Activated T-cell treated with anti-CD3 and anti-CD28 coated beads for 1 hour (primary cell): ENCODE results near the gene C5orf58.

Source experiments
- DNase-seq: peaks from one replicate; pipeline ENCODE4 v3.0.0-alpha.2; 2020; ENCODE audit warnings: low read depth

Gene C5orf58

DNA sequence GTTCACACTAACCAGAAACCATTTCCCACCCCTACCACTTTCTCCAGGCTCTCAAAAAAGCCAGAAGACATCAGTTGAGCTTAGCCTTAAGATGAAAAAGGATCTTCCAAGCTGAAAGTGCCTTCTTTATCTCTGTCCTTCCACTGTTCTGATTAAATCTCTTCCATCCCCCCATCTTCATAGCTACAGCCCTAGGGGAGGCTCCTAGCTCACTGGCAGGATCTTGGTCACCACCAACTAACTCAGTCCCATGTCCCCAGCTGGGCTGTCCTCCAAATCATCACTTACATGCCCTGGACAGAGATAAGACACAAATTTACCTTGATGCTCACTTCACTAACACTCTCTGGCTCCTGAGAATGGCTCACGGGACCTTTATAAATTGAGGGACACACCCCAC, 50.5 kb downstream of the C5orf58 start:
- no peak for DNase-seq

DNA sequence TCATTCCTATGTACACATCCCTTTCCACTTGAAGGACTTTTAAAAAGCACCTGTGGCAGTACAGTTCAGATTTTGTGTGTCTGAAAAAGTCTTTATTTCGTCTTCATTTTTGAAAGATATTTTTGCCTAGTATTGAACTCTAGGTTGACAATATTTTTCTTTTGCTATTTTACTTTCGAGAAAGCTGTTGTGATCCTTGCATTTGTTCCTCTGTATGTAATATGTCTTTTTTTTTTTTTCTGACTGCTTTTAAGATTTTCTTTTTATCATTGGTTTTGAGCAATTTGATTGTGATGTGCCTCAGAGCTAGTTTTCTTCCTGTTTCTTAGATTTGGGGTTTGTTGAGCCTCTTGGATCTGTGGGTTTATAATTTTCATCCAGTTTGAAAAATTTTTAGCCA, 51.4 kb downstream of the C5orf58 start:
- no peak for DNase-seq

DNA sequence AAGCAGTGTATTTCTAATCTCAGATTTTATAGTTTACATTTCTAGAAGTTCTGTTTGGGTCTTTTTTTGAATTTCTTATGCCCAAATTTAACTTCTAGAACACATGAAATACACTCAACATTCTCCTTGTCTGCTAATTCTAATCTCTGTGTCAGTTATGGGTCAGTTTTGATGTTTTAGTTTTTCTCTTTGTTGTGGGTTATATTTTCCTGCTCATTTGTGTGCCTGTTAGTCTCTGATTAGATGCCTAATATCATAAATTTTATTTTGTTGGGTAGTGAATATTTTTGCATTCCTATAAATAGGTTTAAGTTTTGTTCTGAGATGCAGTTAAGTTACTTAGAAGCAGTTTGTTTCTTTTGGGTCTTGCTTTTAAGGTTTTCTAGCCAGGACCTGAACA, 52.4 kb downstream of the C5orf58 start:
- DNase-seq: no peak

DNA sequence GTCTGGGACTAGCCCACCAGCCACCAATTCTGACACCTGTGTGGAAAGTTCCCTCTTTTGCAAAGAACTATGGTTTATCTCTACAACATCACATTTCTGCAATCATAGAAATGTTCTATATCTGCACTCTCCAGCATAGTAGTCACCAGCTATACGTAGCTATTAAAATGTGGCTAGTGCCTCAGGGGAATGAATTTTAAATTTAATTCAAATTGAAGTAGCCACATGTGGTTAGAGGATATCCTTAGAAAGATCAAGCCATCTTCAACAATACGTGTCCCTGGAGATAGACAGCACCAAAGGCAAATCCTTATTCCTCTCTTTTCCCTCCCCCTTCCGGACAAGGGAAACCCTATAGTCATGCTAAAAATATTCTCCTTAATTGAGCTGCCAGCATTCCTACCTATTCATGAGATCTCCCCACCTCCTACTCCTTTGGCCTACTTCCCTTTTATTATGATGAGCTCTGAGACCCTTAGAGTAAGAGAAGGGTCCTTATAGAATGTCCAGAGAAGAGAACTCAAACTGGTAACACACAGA, 53.7 kb downstream of the C5orf58 start:
- no peak for DNase-seq

DNA sequence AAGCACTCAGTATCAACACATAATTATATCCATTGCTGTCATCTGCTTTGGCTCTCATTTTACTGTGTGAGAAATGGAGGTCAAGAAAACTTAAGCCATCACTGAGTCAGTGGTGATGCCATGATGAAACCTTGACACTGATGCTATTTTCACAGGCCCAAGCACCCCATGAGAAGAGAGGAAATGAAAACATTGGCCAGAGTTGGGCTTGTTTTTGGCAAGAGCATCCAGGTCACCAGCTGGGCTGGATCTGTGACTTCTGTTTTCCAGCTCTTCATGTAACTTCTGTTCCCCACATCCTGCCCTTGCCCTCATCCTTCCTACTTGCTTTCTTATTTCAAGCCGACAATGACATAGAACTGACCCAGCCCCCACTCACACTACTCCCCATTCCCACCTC, 54.7 kb downstream of the C5orf58 start:
- no peak for DNase-seq

DNA sequence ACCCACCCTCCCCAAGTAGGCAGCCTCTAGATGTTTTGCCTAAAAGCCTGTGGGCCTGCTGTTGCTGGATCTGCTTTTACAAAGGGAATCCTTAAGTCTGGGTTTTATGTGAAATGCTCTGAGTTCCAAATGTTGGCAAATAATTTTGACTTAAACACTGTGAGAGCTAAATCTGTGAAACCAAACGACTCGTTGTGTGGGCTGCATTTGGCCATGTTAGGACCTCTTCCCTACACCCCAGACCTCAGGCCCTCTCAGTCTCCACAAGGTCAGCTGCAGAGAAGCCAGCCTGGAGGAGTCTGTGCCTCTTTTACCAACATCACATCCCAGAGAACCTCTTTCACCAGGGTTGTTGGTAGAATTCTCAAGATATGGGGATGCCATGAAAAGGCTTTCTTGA, 55.4 kb downstream of the C5orf58 start:
- no peak for DNase-seq

DNA sequence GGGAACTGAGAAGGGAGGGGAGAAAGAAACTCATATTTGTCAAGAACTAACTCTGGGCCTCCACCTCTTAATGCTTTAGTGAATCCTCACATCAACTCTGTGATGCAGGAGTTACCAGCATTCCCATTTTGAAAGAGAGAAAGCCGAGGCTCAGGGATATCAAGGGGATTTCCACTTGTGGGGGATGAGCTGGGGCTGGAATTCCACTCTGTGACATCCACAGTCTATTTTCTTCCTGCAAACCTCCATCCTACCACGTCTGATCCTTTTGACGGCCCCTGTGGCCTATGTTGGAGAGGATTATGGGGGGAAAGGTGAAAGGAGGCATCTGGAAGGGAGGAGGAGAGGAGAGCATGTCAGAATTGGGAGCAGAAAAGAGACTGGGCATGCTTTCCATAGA, 55.8 kb downstream of the C5orf58 start:
- DNase-seq: no peak

DNA sequence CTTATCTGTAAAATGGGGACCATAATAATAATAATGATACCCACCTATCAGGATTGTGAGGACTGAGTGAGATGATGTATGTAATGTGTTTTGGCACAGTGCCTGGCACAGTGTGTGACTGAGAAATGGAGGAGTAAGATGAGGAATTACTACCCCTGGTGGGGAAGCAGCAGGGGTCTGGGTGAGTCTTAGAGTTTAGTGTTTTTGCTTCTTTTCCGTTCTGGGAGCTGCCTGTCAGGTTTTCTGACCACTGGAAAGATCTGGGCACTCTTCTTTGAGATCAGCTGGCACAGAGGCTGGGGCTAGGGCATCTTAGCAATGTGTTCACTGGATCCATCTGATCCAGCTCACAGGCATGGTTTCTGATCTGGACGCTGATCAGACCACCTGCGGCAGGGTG, 56.3 kb downstream of the C5orf58 start:
- no peak for DNase-seq

DNA sequence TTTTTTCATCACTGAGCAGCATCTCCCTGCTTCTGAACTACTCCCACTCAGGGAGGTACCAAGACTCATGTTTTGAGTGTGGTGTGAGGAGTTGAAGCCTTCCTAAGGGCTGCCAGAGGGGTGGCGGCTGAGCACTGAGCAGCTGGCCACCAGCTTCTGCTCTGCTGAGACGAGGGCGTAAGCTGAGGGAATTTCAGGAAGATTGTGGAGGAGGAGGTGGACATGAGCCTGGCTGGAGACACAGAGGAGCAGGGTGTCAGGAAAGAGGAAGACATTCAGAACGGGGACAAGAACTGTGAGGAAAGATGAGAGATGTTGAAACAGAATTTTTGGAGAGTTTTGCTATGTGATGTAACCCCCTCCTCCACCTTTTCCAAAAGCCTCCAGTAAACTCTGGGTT, 57.0 kb downstream of the C5orf58 start:
- no peak for DNase-seq

DNA sequence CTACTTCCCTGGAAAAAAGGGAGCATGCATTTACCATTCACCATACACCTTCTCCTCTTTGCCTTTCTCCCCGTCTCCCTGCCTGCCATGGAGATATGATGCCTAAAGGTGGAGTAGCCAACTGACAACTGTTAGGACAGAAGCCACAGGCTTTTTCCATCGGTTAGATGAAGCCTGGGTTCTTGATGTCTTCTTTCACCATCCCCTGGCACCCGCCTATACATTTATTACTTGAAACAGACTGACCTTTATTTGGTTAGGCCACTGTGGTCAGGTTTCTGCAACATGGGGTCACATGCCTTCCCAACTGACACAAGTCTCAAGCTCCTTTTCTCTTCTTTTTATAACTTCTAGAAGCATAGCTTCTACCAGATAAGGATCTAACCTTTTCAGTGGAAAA, 57.7 kb downstream of the C5orf58 start:
- no peak for DNase-seq

DNA sequence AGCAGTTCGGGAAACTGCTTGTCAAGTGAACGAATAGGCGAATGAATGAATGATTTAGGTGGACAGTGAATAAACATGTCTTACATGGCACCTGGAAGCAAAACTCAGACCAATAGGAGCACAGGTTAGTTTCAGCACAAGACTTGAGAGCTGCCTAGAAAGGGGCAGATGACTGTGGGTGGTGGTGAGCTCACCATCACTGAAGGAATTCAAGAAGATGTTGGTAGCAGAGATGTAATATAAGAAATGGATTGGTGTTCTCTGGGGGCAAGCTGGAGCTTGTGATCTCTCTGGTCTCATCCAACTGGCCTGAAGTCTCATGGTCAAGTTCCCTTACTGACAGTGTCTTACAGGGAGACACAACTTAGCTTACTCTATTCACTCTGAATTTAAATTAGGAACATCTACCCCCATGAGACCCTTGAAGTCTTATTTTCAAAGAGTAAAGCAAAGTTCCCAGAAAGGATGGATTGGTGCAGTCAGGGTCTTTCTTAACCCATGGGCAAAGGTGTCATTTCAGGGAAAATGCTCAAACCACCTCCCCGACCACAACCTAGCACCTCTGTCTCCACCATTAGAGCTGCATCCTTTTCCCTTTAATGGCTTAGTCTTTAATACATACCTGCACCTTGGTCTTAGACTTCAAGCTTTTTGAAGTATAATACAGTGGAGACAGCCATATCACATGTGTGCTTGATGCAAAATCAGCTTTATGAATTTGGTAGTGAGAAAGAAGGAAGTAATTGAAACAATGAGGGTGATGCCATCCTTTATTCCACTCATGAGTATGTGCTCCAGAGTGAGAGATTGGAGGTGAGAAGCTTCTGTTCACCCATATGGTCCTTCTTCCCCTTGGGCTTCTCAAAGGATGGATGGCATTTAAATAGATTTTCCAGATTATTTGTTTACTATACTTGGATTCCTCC, 59.7 kb downstream of the C5orf58 start:
- no peak for DNase-seq

DNA sequence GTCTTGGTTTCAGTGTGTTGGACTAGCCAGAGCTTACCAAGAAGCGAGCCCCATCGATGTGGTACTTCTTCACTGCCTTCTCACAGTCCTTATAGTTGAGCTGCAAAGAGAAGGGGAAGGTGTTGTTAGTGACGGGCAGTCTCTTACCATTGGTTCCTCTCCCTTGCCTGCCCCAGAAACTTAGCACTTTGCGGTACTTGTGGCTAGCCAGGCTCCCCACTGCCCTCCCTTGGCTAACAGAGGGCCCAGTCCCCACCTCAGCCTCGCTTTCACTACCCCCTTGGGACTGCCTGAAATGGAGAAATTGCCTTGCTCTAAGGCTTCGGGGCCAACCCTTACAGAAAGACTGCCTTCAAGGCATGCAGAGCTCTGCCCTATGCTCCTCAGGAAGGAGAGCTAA, 60.5 kb downstream of the C5orf58 start:
- DNase-seq: no peak

DNA sequence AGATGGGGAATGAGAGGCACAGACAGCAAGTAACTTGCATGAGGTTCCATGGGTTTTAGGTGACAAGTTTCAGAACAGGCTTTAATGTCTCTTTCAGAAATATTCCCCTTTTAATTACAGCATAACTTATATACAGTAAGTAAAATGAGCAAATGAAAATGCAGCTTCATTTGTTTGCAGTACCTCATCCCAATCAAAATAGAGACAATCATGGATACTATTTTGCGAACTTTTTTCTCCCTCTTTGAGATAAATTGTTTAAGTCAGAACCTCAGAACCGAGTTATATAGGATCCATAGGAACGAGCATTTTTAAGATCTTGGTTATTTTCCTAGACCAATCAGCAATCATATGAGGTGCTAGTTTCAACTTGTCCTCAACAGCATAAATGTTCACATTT, 61.3 kb downstream of the C5orf58 start:
- DNase-seq: no peak

DNA sequence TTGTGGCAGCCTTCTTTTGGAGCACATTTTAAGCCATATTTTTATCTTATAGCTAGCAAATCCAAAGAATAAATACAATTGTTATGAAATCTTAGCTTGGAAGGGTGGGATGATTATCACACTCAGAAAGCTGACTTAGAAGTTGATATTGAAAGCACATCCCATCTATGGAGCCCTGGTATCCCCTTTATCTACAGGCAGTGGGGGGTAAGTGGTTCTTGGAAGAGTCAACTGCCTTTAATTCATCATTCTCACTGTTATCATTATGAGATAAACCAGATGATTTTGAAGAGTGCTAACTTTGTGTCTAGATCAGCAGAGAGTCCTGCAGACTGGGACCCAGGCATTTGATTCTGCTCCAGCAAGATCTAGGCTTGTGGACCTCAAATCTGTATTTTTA, 61.8 kb downstream of the C5orf58 start:
- DNase-seq: no peak
